T-helper 2 cell treated with Interferon-gamma antibody and Interleukin-4, amounts not matched to agents 5 μg/mL and 100 μg/mL, for 36 hours (primary cell): ENCODE measurements around the gene RTRAF.

Source experiments
- DNase-seq: peaks from one replicate; pipeline ENCODE4 v3.0.0; 2021; ENCODE audit warnings: low spot score
- H3K27ac Mint-ChIP-seq: one replicate; pipeline ENCODE4 v1.8.0; 2021; ENCODE audit warnings: mild to moderate bottlenecking, mixed read lengths
- H3K27me3 Mint-ChIP-seq: one replicate; pipeline ENCODE4 v1.8.0; 2021; ENCODE audit warnings: low read depth, mixed read lengths
- H3K36me3 Mint-ChIP-seq: one replicate; pipeline ENCODE4 v1.8.0; 2021; ENCODE audit warnings: low read depth, mixed read lengths
- H3K4me1 Mint-ChIP-seq: one replicate; pipeline ENCODE4 v1.8.0; 2021; ENCODE audit warnings: low read depth, mixed read lengths
- H3K4me3 Mint-ChIP-seq: one replicate; pipeline ENCODE4 v1.8.0; 2022; ENCODE audit warnings: mild to moderate bottlenecking, moderate library complexity, mixed read lengths
- H3K9me3 Mint-ChIP-seq: one replicate; pipeline ENCODE4 v1.8.0; 2021; ENCODE audit warnings: mixed read lengths

The RTRAF gene

DNA sequence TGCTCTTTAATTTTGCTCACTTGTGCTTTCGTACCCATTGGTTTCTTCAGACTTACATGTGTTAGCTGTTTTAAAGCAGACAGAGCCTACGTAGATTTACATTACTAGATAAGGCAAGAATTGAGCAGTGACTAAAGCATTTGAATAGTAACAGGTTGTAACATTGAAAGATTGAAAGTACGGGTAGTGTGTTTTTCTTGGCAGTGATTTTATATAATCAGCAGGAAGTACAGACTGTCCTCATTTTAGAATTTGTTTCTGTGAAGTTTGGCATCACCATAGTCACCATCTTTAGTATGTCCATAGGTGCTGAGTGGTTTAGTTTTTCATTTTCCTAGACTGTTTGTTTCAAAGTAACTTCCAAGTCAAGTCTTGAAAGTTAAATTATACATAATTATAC lies 14.0 kb downstream of the RTRAF start:
- no peaks in the 10 kb centered on the region for H3K27me3 Mint-ChIP-seq
- H3K36me3 Mint-ChIP-seq = peaks cover 72% of the 10 kb centered on the region
- H3K27ac Mint-ChIP-seq = no peak overlapping the region
- no peak for DNase-seq
- no peak overlapping the region for H3K4me3 Mint-ChIP-seq
- no peaks in the 10 kb centered on the region for H3K9me3 Mint-ChIP-seq
- peaks cover 2% of the 10 kb centered on the region for H3K4me1 Mint-ChIP-seq

GRCh38 chr14:52005625-52006024 lies 16.3 kb downstream of the RTRAF start:
- DNase-seq = no peak
- H3K9me3 Mint-ChIP-seq = no peaks in the 10 kb centered on the region
- peaks cover 67% of the 10 kb centered on the region for H3K36me3 Mint-ChIP-seq
- no peak overlapping the region for H3K4me3 Mint-ChIP-seq
- H3K27ac Mint-ChIP-seq = no peak overlapping the region
- no peaks in the 10 kb centered on the region for H3K27me3 Mint-ChIP-seq
- peaks cover 2% of the 10 kb centered on the region for H3K4me1 Mint-ChIP-seq

DNA sequence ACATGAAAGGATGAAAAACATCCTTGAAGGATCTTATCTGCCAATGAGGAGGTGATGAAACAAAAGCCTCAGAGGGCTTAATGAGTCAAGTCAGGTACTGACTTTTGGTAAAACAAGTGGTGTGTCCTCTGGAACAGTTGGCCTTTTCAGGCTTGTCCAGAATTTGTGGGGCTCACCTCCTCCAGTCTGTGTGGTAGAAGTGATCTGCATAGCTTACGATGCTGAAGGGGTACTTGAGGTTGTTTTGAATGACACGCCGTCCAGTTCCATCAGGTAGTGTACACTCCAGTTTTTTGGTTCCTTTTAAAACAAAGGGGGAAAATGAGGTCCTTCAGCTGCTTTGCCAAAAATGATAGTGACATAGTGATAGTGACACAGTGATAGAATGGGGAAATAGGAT lies 17.0 kb downstream of the RTRAF start:
- no peak overlapping the region for H3K27ac Mint-ChIP-seq
- no peaks in the 10 kb centered on the region for H3K9me3 Mint-ChIP-seq
- H3K4me3 Mint-ChIP-seq = no peak overlapping the region
- no peaks in the 10 kb centered on the region for H3K27me3 Mint-ChIP-seq
- peaks cover 2% of the 10 kb centered on the region for H3K4me1 Mint-ChIP-seq
- DNase-seq = no peak
- H3K36me3 Mint-ChIP-seq = peaks cover 68% of the 10 kb centered on the region

GRCh38 chr14:52007211-52007610 lies 17.9 kb downstream of the RTRAF start:
- Mint-ChIP-seq H3K9me3 (no peaks in the 10 kb centered on the region), H3K4me3 (no peak overlapping the region), H3K36me3 (peaks cover 68% of the 10 kb centered on the region), H3K4me1 (peaks cover 2% of the 10 kb centered on the region), H3K27ac (no peak overlapping the region), H3K27me3 (no peaks in the 10 kb centered on the region)
- DNase-seq = no peak

GRCh38 chr14:52007637-52008036 lies 18.3 kb downstream of the RTRAF start:
- Mint-ChIP-seq H3K4me3 (no peak overlapping the region), H3K27me3 (no peaks in the 10 kb centered on the region), H3K27ac (no peak overlapping the region), H3K4me1 (peaks cover 2% of the 10 kb centered on the region), H3K36me3 (peaks cover 64% of the 10 kb centered on the region), H3K9me3 (no peaks in the 10 kb centered on the region)
- no peak for DNase-seq

- no peak overlapping the region for H3K4me3 Mint-ChIP-seq
- DNase-seq = no peak
- H3K36me3 Mint-ChIP-seq = peaks cover 60% of the 10 kb centered on the region
- H3K4me1 Mint-ChIP-seq = peaks cover 2% of the 10 kb centered on the region
- H3K9me3 Mint-ChIP-seq = no peaks in the 10 kb centered on the region
- no peaks in the 10 kb centered on the region for H3K27me3 Mint-ChIP-seq
- no peak overlapping the region for H3K27ac Mint-ChIP-seq
Measured at GRCh38 chr14:52008136-52008535, 18.8 kb downstream of the RTRAF start.

DNA sequence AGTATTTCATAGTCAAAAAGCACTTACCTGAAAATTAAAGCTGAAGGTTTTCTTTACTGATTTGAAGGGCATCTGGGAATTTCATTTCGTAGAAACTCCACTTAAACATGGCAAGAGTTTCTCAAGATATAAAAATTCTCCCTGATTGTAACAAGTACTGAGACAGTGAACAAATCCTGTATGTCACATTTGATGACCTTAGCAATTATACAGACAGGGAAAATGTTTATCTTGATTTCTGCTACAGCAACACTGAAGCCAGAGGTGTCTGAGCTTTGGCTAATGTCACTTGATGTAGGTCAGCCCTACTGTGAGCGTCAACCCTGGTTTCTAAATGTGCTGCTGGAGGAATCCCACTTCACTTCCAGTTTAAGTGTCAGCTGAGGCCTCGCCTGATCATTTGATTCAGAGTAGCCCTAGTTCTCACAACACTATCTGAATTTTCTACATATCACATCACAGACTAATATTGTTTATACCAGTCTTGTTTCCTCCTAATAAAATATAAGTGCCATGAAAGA lies 20.9 kb downstream of the RTRAF start:
- DNase-seq = no peak
- Mint-ChIP-seq H3K4me1 (peaks cover 3% of the 10 kb centered on the region), H3K27ac (no peak overlapping the region), H3K27me3 (no peaks in the 10 kb centered on the region), H3K4me3 (no peak overlapping the region), H3K9me3 (no peaks in the 10 kb centered on the region), H3K36me3 (peaks cover 47% of the 10 kb centered on the region)

GRCh38 chr14:52011523-52011922 lies 22.2 kb downstream of the RTRAF start:
- Mint-ChIP-seq H3K27me3 (peaks cover 7% of the 10 kb centered on the region), H3K4me1 (peaks cover 3% of the 10 kb centered on the region), H3K9me3 (no peaks in the 10 kb centered on the region), H3K36me3 (peaks cover 35% of the 10 kb centered on the region), H3K27ac (no peak overlapping the region), H3K4me3 (no peak overlapping the region)
- no peak for DNase-seq

- no peak for DNase-seq
- no peaks in the 10 kb centered on the region for H3K9me3 Mint-ChIP-seq
- H3K4me1 Mint-ChIP-seq = peaks cover 4% of the 10 kb centered on the region
- H3K36me3 Mint-ChIP-seq = peaks cover 30% of the 10 kb centered on the region
- no peak overlapping the region for H3K4me3 Mint-ChIP-seq
- H3K27me3 Mint-ChIP-seq = peaks cover 13% of the 10 kb centered on the region
- H3K27ac Mint-ChIP-seq = no peak overlapping the region
Measured at GRCh38 chr14:52012635-52013034, 23.3 kb downstream of the RTRAF start.

GRCh38 chr14:52013984-52014600 lies 24.7 kb downstream of the RTRAF start:
- Mint-ChIP-seq H3K27me3 (peaks cover 13% of the 10 kb centered on the region), H3K36me3 (peaks cover 18% of the 10 kb centered on the region), H3K4me3 (no peak overlapping the region), H3K9me3 (no peaks in the 10 kb centered on the region), H3K27ac (no peak overlapping the region), H3K4me1 (peaks cover 4% of the 10 kb centered on the region)
- DNase-seq = no peak

- no peak overlapping the region for H3K27ac Mint-ChIP-seq
- H3K27me3 Mint-ChIP-seq = peaks cover 13% of the 10 kb centered on the region
- DNase-seq = no peak
- peaks cover 16% of the 10 kb centered on the region for H3K36me3 Mint-ChIP-seq
- no peaks in the 10 kb centered on the region for H3K9me3 Mint-ChIP-seq
- peaks cover 6% of the 10 kb centered on the region for H3K4me1 Mint-ChIP-seq
- no peak overlapping the region for H3K4me3 Mint-ChIP-seq
Measured at GRCh38 chr14:52014601-52015267, 25.4 kb downstream of the RTRAF start.

DNA sequence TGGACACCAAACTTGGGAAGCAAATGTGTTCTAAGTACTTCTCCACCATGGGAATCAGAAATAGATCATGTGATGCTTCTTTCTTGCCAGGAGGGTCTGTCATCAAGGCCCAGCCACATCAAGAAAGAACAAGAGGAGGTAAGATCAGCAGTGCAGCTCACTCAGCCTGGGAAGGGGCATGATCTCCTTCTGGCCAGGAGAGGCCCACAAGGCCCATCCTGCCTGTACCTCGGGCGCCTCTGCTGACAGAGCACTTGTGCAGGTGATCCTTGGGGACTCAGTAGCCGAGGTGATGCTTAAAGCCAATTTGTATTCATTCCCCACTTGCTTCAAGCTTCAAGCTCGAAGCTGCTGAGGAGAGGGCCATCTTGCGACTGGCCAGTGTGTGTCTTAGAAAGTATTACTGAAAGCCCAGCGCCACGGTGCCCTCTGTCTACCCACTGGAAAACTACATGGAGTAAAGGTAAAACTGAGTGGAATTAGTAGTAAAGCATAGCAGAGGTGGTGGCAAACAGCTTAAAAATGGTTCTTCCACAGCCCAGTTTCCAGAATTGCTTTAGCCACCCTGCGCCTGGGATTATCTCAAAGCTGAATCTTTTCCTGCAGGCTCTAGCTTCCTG lies 26.2 kb downstream of the RTRAF start:
- Mint-ChIP-seq H3K9me3 (no peaks in the 10 kb centered on the region), H3K27ac (no peak overlapping the region), H3K27me3 (peaks cover 13% of the 10 kb centered on the region), H3K36me3 (peaks cover 16% of the 10 kb centered on the region), H3K4me1 (peaks cover 13% of the 10 kb centered on the region), H3K4me3 (no peak overlapping the region)
- no peak for DNase-seq

DNA sequence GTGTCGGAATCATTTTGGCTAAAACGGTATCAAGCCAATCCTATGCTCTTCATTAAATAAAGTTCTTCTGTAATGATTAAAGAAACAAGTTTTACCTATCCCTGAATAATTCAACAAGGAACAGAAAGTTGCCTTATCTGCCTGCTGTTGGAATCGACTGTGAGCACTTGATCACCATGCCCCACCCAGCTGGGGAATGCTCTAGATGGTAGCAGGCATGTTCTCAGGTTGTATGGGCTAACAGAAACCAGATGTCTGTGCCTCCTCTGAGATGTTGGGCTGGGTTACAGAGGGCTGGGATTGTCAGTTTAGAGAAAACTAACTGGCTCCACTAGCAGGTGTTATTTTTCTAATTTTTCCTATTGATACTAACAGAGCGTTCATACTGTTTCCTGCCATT lies 28.9 kb downstream of the RTRAF start:
- H3K4me3 Mint-ChIP-seq = no peak overlapping the region
- peaks cover 39% of the 10 kb centered on the region for H3K4me1 Mint-ChIP-seq
- H3K27ac Mint-ChIP-seq = no peak overlapping the region
- peaks cover 5% of the 10 kb centered on the region for H3K9me3 Mint-ChIP-seq
- DNase-seq = no peak
- H3K27me3 Mint-ChIP-seq = peaks cover 13% of the 10 kb centered on the region
- H3K36me3 Mint-ChIP-seq = no peaks in the 10 kb centered on the region

- peaks cover 2% of the 10 kb centered on the region for H3K36me3 Mint-ChIP-seq
- H3K4me1 Mint-ChIP-seq = peaks cover 40% of the 10 kb centered on the region
- H3K27ac Mint-ChIP-seq = no peak overlapping the region
- no peak overlapping the region for H3K4me3 Mint-ChIP-seq
- peaks cover 13% of the 10 kb centered on the region for H3K27me3 Mint-ChIP-seq
- peaks cover 10% of the 10 kb centered on the region for H3K9me3 Mint-ChIP-seq
- DNase-seq = no peak
Measured at GRCh38 chr14:52018970-52019369, 29.6 kb downstream of the RTRAF start.
